K562 (cell line): ENCODE data around the gene ZACN. TPM values are rescaled to one million over a fixed set of nuclear protein-coding genes. Genes with fewer than 3 reads are reported as not detected.

Source experiments
- ARNT ChIP-seq, 2 experiments: fragments of 450-650 bp; IDR thresholded peaks; 2 replicates each; pipeline ENCODE4 v1.6.1; 2016; ENCODE audit warnings: mild to moderate bottlenecking in 1 of 2
- BCL6 ChIP-seq: fragments of 250-450 bp; sonication (Bioruptor Pico); IDR thresholded peaks from 2 replicates; pipeline ENCODE4 v1.4.0; 2020
- CBFA2T3 ChIP-seq: fragments of 450-650 bp; IDR thresholded peaks from 2 replicates; pipeline ENCODE4 v1.6.1; 2017
- CREM ChIP-seq: IDR thresholded peaks from 2 replicates; pipeline ENCODE4 v1.6.1; 2014; ENCODE audit warnings: antibody characterized with exemption, low read depth
- DMBX1 ChIP-seq: fragments of 250-450 bp; sonication (Bioruptor Pico); IDR thresholded peaks from 2 replicates; pipeline ENCODE4 v1.8.0; 2022; ENCODE audit warnings: inconsistent platforms, mild to moderate bottlenecking, moderate library complexity, borderline replicate concordance
- GABPB1 ChIP-seq: sonication (generic); formaldehyde crosslinking; IDR thresholded peaks from 2 replicates; pipeline ENCODE4 v1.8.0; 2022; ENCODE audit warnings: mild to moderate bottlenecking, missing genetic modification reagents
- HIVEP1 ChIP-seq: fragments of 250-450 bp; sonication (Bioruptor Pico); IDR thresholded peaks from 2 replicates; pipeline ENCODE4 v1.4.0; 2020; ENCODE audit warnings: mild to moderate bottlenecking
- NR3C1 ChIP-seq: sonication (generic); formaldehyde crosslinking; IDR thresholded peaks from 2 replicates; pipeline ENCODE4 v1.8.1; 2022; ENCODE audit warnings: missing genetic modification reagents
- POLR2B ChIP-seq: fragments of 450-650 bp; IDR thresholded peaks from 2 replicates; pipeline ENCODE4 v1.6.1; 2018; ENCODE audit warnings: low read depth; ENCODE audit not compliant: partially characterized antibody
- PREB ChIP-seq: sonication (generic); formaldehyde crosslinking; IDR thresholded peaks from 2 replicates; pipeline ENCODE4 v1.8.1; 2023; ENCODE audit warnings: mild to moderate bottlenecking, missing genetic modification reagents
- PYGO2 ChIP-seq: fragments of 450-650 bp; IDR thresholded peaks from 2 replicates; pipeline ENCODE4 v1.6.1; 2016; ENCODE audit warnings: mild to moderate bottlenecking, missing genetic modification characterization, moderate library complexity, missing compliant biosample characterization
- SMARCE1 ChIP-seq: fragments of 450-650 bp; IDR thresholded peaks from 2 replicates; pipeline ENCODE4 v1.7.1; 2016; ENCODE audit warnings: mild to moderate bottlenecking
- STAT5A ChIP-seq: IDR thresholded peaks from 2 replicates; pipeline ENCODE4 v1.6.1; 2012; ENCODE audit warnings: low read length, inconsistent platforms, borderline replicate concordance
- TCF15 ChIP-seq: fragments of 250-450 bp; sonication (Bioruptor Pico); IDR thresholded peaks from 2 replicates; pipeline ENCODE4 v1.8.0; 2022; ENCODE audit warnings: moderate library complexity, mild to moderate bottlenecking, inconsistent platforms
- WHSC1 ChIP-seq: IDR thresholded peaks from one replicate; pipeline ENCODE4 v1.6.1; 2012; ENCODE audit warnings: low read length, control low read depth, inconsistent platforms
- ZC3H8 ChIP-seq: fragments of 450-650 bp; IDR thresholded peaks from 2 replicates; pipeline ENCODE4 v1.6.1; 2017
- ZNF197 ChIP-seq: fragments of 200-800 bp; sonication (Bioruptor generic); IDR thresholded peaks from 2 replicates; pipeline ENCODE4 v1.6.1; 2016; ENCODE audit warnings: low read depth, missing genetic modification characterization, missing compliant biosample characterization
- ZNF217 ChIP-seq: sonication (generic); formaldehyde crosslinking; IDR thresholded peaks from 2 replicates; pipeline ENCODE4 v1.8.0; 2022; ENCODE audit warnings: mild to moderate bottlenecking, missing genetic modification reagents
- ZNF282 ChIP-seq: sonication (generic); formaldehyde crosslinking; IDR thresholded peaks from 2 replicates; pipeline ENCODE4 v1.8.1; 2023; ENCODE audit warnings: missing genetic modification reagents
- ZNF407 ChIP-seq: fragments of 450-650 bp; IDR thresholded peaks from 2 replicates; pipeline ENCODE4 v1.6.1; 2016; ENCODE audit warnings: low read depth
- ZNF668 ChIP-seq: fragments of 250-450 bp; sonication (Bioruptor Pico); IDR thresholded peaks from 2 replicates; pipeline ENCODE4 v1.8.0; 2022; ENCODE audit warnings: mild to moderate bottlenecking, inconsistent platforms
- ZSCAN29 ChIP-seq: fragments of 450-650 bp; IDR thresholded peaks from 2 replicates; pipeline ENCODE4 v1.6.1; 2017
- polyA plus RNA-seq, 8 experiments: library from polyadenylated mRNA; depleted of rRNA in 4 of 8; stranded (reverse) in 5 of 8; unstranded in 3 of 8; fragments of >200 nt; fragmentation: Nextera tagmentation in 2 of 8; fragmentation: Illumina TruSeq in 1 of 8; extraction: Ambion mirVana in 2 of 8; extraction: Trizol in 1 of 8; gene quantifications; 2 replicates each; pipeline versions ENCODE4 v1.2.1 to v1.2.3, GENCODE V29; 2011 to 2014; ENCODE audit warnings: inconsistent platforms in 1 of 8, missing spikeins in 1 of 8
- total RNA-seq, 7 experiments: library from RNA; depleted of rRNA in 6 of 7; stranded (reverse); fragments of >200 nt in 6 of 7; fragmentation: Illumina TruSeq in 2 of 7; extraction: Trizol in 2 of 7; gene quantifications; 2 replicates each; pipeline versions ENCODE4 v1.2.1 to v1.2.3, GENCODE V29; 2011 to 2021; ENCODE audit warnings: low replicate concordance in 1 of 7

Gene ZACN
- total and polyA plus RNA-seq, 9 of the 15 experiments (the other 6 are each of a cell fraction or from before 2014, with no cell fraction given) = 0.07 TPM; not detected in 8

GRCh38 chr17:76103274-76104139 is 24.5 kb downstream of the ZACN start, which contains the start of gene EXOC7 (continued):
- TF ChIP-seq ZNF407 (peak; percentile 90), ZNF668 (CRISPR knock-in tag) (no peak), BCL6 (CRISPR knock-in tag) (no peak), CBFA2T3 (no peak), NR3C1 (CRISPR knock-in tag) (no peak), TCF15 (no peak), ZNF282 (CRISPR knock-in tag) (no peak), POLR2B (peak; percentile 84), STAT5A (no peak), ZC3H8 (no peak), ZNF197 (no peak), DMBX1 (no peak), ARNT (IDR thresholded peaks at IDR 0.05) (no peak), ZSCAN29 (no peak), CREM (peak; percentile 48; the same call in 1 of the 2 replicates), WHSC1 (no peak), SMARCE1 (no peak), ZNF217 (CRISPR knock-in tag) (no peak), GABPB1 (peak; percentile 84), PREB (CRISPR knock-in tag) (no peak), HIVEP1 (CRISPR knock-in tag) (no peak), PYGO2 (tag) (no peak)
